HG03354 (cell line): ENCODE data around the gene NABP2.
"Not testable (repeated sequence)": the region's sequence is repeated elsewhere in the genome, so short reads cannot be mapped to it uniquely, and the experiment has no call there.

ENCODE experiments used
- ATAC-seq: cut with Tn5 transposase; IDR thresholded peaks from one replicate; pipeline ENCODE4 v1.9.1; 2021; ENCODE audit warnings: mild to moderate bottlenecking; ENCODE audit not compliant: unreplicated experiment, poor library complexity, severe bottlenecking

NABP2 gene

DNA sequence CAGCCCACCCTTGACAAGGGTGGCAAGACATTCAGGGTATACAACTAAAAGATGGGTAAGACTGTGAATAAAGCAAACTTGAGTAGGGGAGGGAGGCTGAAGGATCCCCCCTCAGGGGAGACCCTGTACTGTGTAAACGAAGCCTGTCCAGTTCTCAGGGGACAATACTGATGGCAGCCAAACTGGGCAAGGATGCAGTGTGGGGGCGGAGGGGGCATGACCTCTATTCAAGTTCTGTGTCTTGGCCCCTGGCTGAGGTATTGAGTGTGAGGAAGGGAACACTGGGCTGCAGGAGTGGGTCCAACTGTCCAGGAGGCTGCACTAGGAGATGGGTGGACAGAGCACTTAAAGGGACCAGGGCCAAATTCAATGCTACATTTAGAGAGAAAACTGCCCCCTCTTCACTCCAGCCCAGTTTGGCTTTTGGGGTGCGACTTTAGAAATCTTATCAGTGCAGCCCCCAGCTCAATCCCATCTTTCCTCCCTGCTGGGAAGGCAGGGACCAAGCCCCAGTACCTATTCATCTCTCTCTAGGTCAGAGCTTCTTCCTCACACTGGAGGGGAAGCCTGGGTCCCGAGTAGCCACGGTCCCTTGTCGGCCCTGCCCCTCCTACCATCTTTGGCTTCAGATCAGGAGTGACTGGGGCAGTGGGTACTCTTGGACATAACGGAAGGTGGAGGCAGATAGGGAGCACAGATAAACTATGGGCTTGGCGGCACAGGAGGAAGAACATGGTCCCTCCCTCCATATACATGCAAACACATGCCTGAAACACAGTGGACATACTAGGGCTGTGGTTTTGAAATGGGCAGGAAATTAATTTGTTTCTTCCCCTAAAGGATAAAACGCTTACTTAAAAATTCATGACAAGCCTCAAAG, 17.5 kb downstream of the NABP2 start:
- ATAC-seq: no peak

DNA sequence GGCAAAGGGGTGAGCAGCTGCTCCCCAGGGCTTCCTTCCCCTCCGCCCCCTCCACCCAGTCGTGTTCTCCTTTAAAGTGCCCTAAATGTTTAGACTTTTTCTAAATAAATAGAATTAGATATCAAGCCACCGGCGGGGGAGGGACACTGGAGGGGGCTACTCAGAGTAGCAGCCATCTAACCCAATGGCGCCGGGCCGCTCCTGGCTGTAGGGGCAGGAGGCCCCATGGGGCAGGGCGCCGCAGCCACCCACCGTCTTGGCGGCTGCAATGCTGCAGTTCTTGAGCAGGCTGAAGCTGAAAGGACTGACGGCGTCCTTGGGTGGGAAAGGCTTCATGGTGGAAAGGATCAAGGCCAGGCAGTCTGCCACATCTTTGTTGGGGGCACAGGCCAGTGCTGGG, 18.8 kb downstream of the NABP2 start:
- ATAC-seq: no peak

GRCh38 chr12:56243731-56244181, 19.6 kb downstream of the NABP2 start:
- ATAC-seq: no peak

- no peak for ATAC-seq
These were observed 20.4 kb downstream of the NABP2 start for GRCh38 chr12:56244494-56244893.

- no peak for ATAC-seq
These were observed 23.8 kb downstream of the NABP2 start for GRCh38 chr12:56247923-56248322.

DNA sequence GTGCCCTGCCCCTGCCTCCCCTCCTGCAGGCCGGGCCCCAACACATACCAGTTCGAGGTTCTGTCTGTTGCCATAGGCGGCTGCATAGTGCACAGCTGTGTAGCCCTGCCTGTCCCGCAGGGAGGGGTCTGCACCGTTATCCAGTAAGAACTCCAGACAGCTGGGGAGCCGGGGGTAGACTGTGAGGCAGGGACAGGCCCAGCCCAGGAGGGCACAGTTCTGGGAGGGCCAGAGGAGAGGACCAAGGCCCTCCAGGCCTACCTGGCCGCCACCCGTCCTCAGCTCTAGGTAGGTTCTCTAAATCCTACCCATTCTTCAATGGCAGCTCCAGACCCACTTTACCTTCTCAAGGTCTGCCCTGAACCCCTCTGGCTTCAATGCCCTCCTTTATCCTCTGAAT, 24.6 kb downstream of the NABP2 start:
- no peak for ATAC-seq

DNA sequence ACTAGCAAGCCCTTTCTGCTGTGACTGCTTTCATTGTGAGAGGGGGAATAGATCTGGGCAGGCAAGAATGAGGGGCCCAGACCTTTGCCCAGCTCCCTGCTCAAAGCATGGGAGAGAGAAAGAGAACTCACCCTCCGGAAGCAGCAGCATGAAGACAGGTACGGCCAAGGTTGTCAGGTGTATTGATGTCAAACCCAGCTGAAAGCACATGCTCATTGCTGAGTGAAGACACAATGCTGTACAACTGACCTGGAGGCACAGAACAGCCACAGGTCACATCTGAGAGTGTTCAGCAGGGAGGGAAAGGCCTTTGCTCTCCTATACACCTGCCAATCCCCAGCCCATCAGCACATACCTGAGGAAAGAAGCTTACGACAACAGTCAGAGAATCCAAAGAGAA, 28.5 kb downstream of the NABP2 start:
- ATAC-seq: no peak

GRCh38 chr12:56253091-56253490, 28.9 kb downstream of the NABP2 start:
- no peak for ATAC-seq

GRCh38 chr12:56255671-56256070, 31.5 kb downstream of the NABP2 start:
- ATAC-seq: no peak

- ATAC-seq: no peak
These were observed 32.3 kb downstream of the NABP2 start for GRCh38 chr12:56256326-56256960.

- ATAC-seq: no peak
These were observed 32.9 kb downstream of the NABP2 start for GRCh38 chr12:56257071-56257470.

DNA sequence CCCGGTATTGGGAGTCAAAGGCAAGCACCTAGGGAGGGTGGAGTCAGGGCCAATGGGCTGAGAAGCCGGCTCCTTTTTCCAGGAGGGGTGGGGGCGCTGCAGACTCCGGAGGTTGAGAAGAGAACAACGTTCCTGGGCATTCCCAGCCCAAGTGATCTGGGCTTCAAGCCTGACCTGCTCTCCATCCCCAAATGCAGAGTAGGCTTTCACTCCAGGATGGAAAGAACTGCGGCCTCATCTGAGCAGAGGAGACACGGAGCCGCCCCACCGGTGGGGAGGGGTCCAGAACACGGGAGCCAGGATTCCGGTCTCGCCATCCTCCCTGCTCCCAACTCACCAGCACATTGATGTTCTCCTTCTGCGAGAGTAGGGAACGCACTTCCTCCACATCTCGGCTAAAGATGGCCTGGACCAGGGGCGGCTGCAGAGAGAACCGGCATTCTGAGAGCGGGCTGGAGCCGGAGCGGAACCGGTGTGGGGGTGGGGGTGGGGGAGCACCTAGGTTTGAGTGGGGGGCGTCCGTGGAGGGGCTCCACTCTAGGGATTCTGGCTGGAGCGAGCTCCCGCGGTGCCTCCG, 33.4 kb downstream of the NABP2 start:
- no peak for ATAC-seq

DNA sequence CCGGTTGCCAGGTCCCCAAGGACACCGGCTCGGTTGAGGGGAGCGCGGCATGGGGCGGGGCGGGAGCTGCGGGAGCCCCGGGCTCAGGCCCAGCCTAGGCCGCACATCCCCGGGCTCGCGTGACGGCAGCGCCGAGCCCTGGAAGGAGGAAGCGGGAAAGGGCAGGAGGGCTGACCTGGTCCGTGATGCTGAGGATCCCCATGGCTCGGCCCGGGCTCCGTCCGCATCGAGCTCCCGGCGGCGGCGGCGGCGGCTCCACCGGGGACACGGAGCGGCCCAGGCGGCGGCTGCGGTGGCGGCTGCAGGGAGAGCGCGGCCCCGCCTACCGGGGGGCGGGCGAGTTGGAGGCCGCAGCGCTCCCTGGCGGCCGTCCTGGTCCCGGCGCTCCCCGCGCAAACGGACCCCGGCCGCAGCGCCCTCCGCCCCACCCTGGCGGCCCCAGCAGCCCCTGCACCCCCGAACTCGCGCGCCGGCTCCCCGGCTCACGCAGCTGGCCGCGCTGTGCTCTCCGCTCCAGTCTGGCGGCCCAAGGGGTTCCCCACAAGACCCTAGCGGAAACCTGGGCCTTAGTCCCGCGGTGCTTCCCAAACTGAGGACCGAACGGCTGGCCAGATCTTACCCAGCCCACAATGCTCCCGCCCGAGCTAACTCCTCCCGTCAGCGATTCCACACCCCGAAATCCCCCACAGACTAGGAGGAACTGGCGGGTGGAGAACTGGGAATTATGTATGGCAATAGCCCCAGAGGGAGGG, 34.1 kb downstream of the NABP2 start, which contains the start of gene ANKRD52:
Gene ANKRD52 (minus strand): TSS at position 317 of the 752 bp plus-strand sequence. CDS start 115 bp downstream, at position 202.
- ATAC-seq: peak; percentile 95

DNA sequence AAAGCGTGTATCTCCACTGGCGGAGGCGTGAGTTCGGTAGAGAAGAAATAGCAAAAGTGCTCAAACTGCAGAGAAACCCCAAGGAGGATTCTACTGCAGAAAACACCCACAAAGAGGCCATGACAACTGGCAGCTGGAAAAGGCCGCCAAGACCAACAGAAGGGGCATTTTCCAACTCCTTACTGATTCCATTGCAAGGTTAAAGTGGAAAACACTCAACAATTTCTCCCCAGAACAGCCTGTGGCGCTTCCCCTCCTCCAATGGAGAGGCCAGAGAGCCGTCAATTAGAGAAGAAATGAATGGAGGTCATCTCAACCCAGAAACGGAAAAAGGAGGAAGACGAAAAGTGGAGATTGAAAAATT, 34.7 kb downstream of the NABP2 start:
- no peak for ATAC-seq

DNA sequence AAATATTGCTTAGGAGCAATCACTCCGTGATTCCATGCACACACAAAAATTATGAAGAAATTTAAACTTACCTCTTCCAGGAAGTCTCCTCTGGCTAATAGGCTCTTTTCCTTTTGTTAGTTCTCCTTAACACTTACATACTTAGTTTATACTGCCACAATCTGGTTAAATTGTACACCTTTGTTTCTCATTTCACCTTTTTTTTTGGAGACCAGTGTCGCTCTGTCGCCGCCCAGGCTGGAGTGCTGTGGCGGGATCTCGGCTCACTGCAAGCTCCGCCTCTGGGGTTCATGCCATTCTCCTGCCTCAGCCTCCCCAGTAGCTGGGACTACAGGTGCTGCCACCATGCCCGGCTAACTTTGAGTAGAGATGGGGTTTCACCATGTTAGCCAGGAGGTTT, 36.2 kb downstream of the NABP2 start:
- no peak for ATAC-seq

GRCh38 chr12:56260921-56261320, 36.8 kb downstream of the NABP2 start:
- no peak for ATAC-seq

- no peak for ATAC-seq
These were observed 37.5 kb downstream of the NABP2 start for GRCh38 chr12:56261503-56262232.

DNA sequence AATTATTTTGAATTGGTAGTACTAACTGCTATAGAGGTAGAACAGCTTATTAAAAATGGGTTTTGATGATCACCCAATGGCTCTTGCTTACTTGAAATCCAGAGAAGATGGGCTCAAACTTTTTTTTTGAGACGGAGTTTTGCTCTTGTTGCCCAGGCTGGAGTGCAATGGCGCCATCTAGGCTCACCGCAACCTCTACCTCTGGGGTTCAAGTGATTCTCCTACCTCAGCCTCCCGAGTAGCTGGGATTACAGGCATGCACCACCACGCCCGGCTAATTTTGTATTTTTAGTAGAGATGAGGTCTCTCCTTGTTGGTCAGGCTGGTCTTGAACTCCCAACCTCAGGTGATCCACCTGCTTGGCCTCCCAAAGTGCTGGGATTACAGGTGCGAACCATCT, 38.8 kb downstream of the NABP2 start:
- ATAC-seq: not testable (repeated sequence)

DNA sequence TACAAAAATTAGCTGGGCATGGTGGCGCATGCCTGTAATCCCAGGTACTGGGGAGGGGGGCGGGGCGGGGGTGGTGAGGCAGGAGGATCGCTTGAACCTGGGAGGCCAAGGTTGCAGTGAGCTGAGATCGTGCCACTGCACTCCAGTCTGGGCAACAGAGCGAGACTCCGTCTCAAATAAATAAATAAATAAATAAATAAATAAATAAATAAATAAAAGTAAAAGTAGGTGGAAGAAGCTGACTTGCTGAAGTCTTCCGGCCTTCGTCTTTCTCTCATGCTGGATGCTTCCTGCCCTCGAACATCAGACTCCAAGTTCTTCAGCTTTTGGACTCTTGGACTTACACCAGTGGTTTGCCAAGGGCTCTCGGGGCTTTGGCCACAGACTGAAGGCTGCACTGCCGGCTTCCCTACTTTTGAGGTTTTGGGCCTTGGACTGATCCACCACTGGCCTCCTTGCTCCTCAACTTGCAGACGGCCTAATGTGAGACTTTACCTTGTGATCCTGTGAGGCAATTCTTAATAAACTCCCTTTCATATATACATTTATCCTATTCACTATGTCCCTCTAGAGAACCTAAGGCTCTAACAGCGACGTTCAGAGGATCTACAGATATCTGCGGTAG, 42.0 kb downstream of the NABP2 start:
- ATAC-seq: not testable (repeated sequence)
